ENCODE measurements around the gene FOXL2. TPM values are rescaled to one million over a fixed set of nuclear protein-coding genes. Genes with fewer than 3 reads are reported as not detected.

Gene FOXL2
- total and polyA plus RNA-seq, 2 of the 13 experiments (the other 11 are each of a cell fraction or from before 2014, with no cell fraction given) = not detected

DNA sequence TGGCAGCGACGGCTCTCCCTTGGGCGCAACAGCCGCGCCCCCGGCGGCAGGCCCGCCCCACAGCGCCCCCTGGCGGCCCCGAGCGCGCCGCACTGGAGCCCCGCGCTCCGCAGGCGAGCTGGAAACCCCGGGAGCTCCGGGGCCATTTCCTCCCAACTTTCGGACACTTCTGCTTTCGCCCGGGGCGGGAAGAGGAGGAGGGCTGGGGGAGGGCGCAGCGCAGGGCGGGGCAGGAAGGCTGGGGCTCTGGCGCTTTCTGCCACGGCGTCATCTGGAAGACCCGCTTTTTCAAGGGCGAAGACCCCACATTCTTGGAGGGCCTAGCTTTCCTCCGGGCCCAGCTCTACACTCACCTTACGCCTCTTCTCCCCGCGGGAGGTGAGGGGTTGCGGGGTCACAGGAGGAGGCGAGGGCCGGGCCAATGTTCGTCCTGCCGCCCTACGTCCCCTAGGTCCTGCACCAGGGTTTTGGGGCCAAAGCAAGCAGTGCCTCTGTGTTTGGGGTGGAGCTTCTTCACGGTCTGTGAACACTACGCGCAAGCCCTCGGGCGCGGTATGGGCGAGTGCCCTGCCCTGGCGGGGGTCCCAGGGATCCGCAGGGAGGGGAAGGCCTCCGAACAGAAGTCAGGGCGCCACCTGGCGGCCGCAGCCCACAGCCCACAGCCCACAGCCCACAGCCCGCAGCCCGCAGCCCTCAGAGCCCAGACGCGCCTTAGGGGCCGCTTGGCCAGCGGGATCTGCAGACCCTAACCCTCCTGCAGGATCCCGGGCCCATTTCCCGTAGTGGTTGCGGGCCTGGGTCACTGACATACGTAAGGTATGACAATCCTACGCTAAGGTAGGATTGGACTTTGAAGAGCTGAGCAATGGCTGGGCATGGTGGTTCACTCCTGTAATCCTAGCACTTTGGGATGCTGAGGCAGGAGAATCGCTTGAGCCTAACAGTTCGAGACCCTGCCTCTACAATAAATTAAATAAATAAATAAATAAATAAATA, 31.1 kb downstream of the FOXL2 start (continued):
- no peak for TF ChIP-seq ZBTB25 (CRISPR knock-in tag; IDR thresholded peaks at IDR 0.05)
- TF ChIP-seq CREBL2 (CRISPR knock-in tag; IDR thresholded peaks at IDR 0.05; ENCODE audit: borderline replicate concordance) = no peak
- TF ChIP-seq, protein P1, sequence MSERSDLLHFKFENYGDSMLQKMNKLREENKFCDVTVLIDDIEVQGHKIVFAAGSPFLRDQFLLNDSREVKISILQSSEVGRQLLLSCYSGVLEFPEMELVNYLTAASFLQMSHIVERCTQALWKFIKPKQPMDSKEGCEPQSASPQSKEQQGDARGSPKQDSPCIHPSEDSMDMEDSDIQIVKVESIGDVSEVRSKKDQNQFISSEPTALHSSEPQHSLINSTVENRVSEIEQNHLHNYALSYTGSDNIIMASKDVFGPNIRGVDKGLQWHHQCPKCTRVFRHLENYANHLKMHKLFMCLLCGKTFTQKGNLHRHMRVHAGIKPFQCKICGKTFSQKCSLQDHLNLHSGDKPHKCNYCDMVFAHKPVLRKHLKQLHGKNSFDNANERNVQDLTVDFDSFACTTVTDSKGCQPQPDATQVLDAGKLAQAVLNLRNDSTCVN (CRISPR knock-in tag; IDR thresholded peaks at IDR 0.05; ENCODE audit: borderline replicate concordance) = no peak
- TF ChIP-seq BHLHE40 (IDR thresholded peaks at IDR 0.05; ENCODE audit: low read length) = no peak
- TF ChIP-seq, protein P2, sequence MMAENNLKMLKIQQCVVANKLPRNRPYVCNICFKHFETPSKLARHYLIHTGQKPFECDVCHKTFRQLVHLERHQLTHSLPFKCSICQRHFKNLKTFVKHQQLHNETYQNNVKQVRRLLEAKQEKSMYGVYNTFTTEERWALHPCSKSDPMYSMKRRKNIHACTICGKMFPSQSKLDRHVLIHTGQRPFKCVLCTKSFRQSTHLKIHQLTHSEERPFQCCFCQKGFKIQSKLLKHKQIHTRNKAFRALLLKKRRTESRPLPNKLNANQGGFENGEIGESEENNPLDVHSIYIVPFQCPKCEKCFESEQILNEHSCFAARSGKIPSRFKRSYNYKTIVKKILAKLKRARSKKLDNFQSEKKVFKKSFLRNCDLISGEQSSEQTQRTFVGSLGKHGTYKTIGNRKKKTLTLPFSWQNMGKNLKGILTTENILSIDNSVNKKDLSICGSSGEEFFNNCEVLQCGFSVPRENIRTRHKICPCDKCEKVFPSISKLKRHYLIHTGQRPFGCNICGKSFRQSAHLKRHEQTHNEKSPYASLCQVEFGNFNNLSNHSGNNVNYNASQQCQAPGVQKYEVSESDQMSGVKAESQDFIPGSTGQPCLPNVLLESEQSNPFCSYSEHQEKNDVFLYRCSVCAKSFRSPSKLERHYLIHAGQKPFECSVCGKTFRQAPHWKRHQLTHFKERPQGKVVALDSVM (CRISPR knock-in tag; IDR thresholded peaks at IDR 0.05) = no peak
- TF ChIP-seq ZNF564 (CRISPR knock-in tag; IDR thresholded peaks at IDR 0.05) = no peak; the same call in 1 of the 2 replicates
- TF ChIP-seq, protein P3, sequence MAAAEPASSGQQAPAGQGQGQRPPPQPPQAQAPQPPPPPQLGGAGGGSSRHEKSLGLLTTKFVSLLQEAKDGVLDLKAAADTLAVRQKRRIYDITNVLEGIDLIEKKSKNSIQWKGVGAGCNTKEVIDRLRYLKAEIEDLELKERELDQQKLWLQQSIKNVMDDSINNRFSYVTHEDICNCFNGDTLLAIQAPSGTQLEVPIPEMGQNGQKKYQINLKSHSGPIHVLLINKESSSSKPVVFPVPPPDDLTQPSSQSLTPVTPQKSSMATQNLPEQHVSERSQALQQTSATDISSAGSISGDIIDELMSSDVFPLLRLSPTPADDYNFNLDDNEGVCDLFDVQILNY (CRISPR knock-in tag; conservative IDR thresholded peaks at IDR 0.05) = no peak
- TF ChIP-seq, protein P4, sequence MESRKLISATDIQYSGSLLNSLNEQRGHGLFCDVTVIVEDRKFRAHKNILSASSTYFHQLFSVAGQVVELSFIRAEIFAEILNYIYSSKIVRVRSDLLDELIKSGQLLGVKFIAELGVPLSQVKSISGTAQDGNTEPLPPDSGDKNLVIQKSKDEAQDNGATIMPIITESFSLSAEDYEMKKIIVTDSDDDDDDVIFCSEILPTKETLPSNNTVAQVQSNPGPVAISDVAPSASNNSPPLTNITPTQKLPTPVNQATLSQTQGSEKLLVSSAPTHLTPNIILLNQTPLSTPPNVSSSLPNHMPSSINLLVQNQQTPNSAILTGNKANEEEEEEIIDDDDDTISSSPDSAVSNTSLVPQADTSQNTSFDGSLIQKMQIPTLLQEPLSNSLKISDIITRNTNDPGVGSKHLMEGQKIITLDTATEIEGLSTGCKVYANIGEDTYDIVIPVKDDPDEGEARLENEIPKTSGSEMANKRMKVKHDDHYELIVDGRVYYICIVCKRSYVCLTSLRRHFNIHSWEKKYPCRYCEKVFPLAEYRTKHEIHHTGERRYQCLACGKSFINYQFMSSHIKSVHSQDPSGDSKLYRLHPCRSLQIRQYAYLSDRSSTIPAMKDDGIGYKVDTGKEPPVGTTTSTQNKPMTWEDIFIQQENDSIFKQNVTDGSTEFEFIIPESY (CRISPR knock-in tag; IDR thresholded peaks at IDR 0.05) = peak; percentile 32; the same call in 1 of the 2 replicates
- TF ChIP-seq, protein P5, sequence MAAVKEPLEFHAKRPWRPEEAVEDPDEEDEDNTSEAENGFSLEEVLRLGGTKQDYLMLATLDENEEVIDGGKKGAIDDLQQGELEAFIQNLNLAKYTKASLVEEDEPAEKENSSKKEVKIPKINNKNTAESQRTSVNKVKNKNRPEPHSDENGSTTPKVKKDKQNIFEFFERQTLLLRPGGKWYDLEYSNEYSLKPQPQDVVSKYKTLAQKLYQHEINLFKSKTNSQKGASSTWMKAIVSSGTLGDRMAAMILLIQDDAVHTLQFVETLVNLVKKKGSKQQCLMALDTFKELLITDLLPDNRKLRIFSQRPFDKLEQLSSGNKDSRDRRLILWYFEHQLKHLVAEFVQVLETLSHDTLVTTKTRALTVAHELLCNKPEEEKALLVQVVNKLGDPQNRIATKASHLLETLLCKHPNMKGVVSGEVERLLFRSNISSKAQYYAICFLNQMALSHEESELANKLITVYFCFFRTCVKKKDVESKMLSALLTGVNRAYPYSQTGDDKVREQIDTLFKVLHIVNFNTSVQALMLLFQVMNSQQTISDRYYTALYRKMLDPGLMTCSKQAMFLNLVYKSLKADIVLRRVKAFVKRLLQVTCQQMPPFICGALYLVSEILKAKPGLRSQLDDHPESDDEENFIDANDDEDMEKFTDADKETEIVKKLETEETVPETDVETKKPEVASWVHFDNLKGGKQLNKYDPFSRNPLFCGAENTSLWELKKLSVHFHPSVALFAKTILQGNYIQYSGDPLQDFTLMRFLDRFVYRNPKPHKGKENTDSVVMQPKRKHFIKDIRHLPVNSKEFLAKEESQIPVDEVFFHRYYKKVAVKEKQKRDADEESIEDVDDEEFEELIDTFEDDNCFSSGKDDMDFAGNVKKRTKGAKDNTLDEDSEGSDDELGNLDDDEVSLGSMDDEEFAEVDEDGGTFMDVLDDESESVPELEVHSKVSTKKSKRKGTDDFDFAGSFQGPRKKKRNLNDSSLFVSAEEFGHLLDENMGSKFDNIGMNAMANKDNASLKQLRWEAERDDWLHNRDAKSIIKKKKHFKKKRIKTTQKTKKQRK (IDR thresholded peaks at IDR 0.05; ENCODE audit: low read length) = no peak
- TF ChIP-seq SP2 (CRISPR knock-in tag; IDR thresholded peaks at IDR 0.05) = 0 out of 2 replicates have a peak, but pooled peaks have one; percentile 36
- TF ChIP-seq ZMYM3 (CRISPR knock-in tag; IDR thresholded peaks at IDR 0.05) = peak; percentile 43
- TF ChIP-seq, protein P6, sequence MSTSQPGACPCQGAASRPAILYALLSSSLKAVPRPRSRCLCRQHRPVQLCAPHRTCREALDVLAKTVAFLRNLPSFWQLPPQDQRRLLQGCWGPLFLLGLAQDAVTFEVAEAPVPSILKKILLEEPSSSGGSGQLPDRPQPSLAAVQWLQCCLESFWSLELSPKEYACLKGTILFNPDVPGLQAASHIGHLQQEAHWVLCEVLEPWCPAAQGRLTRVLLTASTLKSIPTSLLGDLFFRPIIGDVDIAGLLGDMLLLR (CRISPR knock-in tag; IDR thresholded peaks at IDR 0.05) = no peak
- peak; percentile 36; the same call in 1 of the 2 replicates for TF ChIP-seq ZNF746 (CRISPR knock-in tag; IDR thresholded peaks at IDR 0.05)
- no peak for TF ChIP-seq MIXL1 (CRISPR knock-in tag; IDR thresholded peaks at IDR 0.05)
- TF ChIP-seq ZNF841 (CRISPR knock-in tag; IDR thresholded peaks at IDR 0.05; ENCODE audit: borderline replicate concordance) = no peak
- no peak for TF ChIP-seq CBX5 (CRISPR knock-in tag; IDR thresholded peaks at IDR 0.05; ENCODE audit: borderline replicate concordance)
